Measurements from ENCODE around the gene PEPD.

PEPD gene

GRCh38 chr19:33501693-33502356 is 19.8 kb downstream of the PEPD start:
- TF ChIP-seq SPI1 (IDR thresholded peaks at IDR 0.05; ENCODE audit: borderline replicate concordance, low read depth): no peak
- TF ChIP-seq REST (IDR thresholded peaks at IDR 0.05; ENCODE audit: insufficient replicate concordance, low read depth): no peak
- no peak for TF ChIP-seq CTCF (IDR thresholded peaks at IDR 0.05; ENCODE audit: insufficient read depth, low read length)
- no peak for TF ChIP-seq GABPA (IDR thresholded peaks at IDR 0.05; ENCODE audit: low read depth)
- TF ChIP-seq POLR2AphosphoS5 (IDR thresholded peaks at IDR 0.05; ENCODE audit: low read depth): no peak
- Histone ChIP-seq H3K27ac (replicated peaks) (no peak overlapping the region), H3K27me3 (ENCODE audit: insufficient read depth, poor library complexity, severe bottlenecking) (no peaks in the 10 kb centered on the region), H3K4me3 (replicated peaks; ENCODE audit: insufficient read depth, low read length) (no peak overlapping the region)
- DNase-seq (ENCODE audit: low read depth in 1 of 2, low spot score in 1 of 2): no peak

GRCh38 chr19:33500991-33501390 is 20.6 kb downstream of the PEPD start:
- Histone ChIP-seq H3K27ac (replicated peaks) (no peak overlapping the region), H3K27me3 (ENCODE audit: insufficient read depth, poor library complexity, severe bottlenecking) (no peaks in the 10 kb centered on the region), H3K4me3 (replicated peaks; ENCODE audit: insufficient read depth, low read length) (no peak overlapping the region)
- TF ChIP-seq SPI1 (IDR thresholded peaks at IDR 0.05; ENCODE audit: borderline replicate concordance, low read depth) (no peak), CTCF (IDR thresholded peaks at IDR 0.05; ENCODE audit: insufficient read depth, low read length) (no peak), GABPA (IDR thresholded peaks at IDR 0.05; ENCODE audit: low read depth) (no peak), POLR2AphosphoS5 (IDR thresholded peaks at IDR 0.05; ENCODE audit: low read depth) (no peak), REST (IDR thresholded peaks at IDR 0.05; ENCODE audit: insufficient replicate concordance, low read depth) (no peak)
- no peak for DNase-seq (ENCODE audit: low read depth in 1 of 2, low spot score in 1 of 2)

- DNase-seq (ENCODE audit: low read depth in 1 of 2, low spot score in 1 of 2): no peak
- TF ChIP-seq POLR2AphosphoS5 (IDR thresholded peaks at IDR 0.05; ENCODE audit: low read depth) (no peak), CTCF (IDR thresholded peaks at IDR 0.05; ENCODE audit: insufficient read depth, low read length) (no peak), SPI1 (IDR thresholded peaks at IDR 0.05; ENCODE audit: borderline replicate concordance, low read depth) (no peak)
- H3K27me3 ChIP-seq (ENCODE audit: insufficient read depth, poor library complexity, severe bottlenecking): no peaks in the 10 kb centered on the region
- no peak overlapping the region for H3K4me3 ChIP-seq (replicated peaks; ENCODE audit: insufficient read depth, low read length)
- no peak overlapping the region for H3K27ac ChIP-seq (replicated peaks)
These were observed 21.0 kb downstream of the PEPD start for GRCh38 chr19:33500586-33500985.

All from HL-60 (cell line).